ENCODE data around the gene ALKBH2.
"Not testable (repeated sequence)": the region's sequence is repeated elsewhere in the genome, so short reads cannot be mapped to it uniquely, and the experiment has no call there.

The ALKBH2 gene

DNA sequence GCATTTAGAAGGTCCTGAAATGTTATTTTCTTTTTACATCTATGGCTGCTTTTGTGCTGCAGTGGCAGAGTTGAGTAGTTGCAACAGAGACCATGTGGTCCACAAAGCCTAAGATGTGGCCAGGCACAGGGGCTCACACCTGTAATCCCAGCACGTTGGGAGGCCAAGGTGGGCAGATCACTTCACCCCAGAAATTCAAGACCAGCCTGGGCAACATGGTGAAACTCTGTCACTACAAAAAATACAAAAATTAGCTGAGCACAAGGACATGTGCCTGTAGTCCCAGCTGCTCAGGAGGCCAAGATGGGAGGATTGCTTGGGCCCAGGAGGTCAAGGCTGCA is 27.4 kb downstream of the ALKBH2 start:
- DNase-seq: no peak

DNA sequence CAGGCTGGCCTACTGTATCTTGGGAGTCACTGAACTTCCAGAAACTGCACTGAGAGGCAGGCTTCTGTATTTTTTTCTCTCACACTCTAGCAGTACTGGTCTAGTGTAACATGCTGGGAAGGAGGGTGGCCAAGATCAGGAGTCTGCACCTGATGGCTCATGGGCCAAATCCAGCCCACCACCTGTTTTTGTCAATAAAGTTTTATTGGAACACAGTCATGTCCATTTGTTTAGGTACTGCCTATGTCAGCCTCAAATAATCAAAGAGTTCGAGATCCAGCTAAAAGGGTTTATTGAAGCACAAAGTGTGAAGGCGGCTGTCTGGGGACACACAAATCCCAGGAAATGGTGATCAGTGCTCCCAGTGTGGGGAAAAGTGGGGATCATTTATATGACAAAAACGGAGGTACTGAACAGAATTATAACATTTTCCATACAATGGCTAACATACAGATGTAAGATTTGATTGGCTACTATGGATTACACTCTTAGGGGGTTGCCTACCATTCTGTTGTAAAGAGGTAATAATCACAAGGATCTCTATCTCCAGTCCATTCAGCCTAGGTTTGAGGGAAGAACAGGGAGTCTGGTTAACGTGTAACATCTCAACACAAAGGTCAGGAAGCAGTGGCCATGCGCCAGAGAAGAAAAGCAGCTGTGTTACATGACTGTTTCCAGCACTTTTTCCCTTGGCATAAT is 28.0 kb downstream of the ALKBH2 start:
- DNase-seq: no peak

GRCh38 chr12:109064143-109064542 is 29.1 kb downstream of the ALKBH2 start:
- no peak for DNase-seq

DNA sequence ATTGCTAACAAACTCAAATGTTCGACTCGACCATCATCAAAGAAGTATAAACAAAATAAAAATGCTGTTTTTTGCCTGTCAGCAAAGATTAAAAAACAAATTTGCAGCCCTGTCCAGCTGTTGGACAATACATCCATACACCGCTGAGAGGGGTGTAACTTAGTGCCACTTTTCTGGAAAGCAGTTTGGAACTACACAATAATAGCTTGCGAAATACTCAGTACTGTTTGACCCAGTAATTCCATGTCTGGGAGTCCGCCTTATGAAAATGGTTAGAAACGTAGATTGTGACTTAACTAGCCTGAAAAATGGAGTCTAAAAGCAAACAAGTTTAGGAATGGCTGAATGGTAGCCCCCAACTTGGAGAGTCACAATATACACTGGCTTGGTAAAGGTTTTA is 34.5 kb downstream of the ALKBH2 start:
- no peak for DNase-seq

DNA sequence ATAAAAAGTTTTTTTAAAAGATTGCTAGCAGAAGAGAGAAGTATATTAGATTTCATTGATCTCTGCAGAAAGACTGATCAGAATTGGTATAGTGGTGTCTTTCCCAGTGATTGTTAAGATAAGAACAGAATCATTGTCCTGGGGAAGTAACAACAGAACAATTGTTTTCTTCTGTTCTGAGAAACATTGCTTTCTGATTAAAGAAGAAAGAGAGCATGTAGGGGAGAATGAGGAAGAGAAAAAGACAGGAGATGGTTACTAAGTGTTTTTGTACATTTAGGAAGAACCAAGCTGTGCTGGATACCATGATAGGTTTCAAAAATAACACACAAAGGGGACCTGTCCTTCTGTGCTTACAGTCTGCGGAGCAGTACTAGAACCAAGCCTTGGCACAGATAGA is 35.9 kb downstream of the ALKBH2 start:
- no peak for DNase-seq

DNA sequence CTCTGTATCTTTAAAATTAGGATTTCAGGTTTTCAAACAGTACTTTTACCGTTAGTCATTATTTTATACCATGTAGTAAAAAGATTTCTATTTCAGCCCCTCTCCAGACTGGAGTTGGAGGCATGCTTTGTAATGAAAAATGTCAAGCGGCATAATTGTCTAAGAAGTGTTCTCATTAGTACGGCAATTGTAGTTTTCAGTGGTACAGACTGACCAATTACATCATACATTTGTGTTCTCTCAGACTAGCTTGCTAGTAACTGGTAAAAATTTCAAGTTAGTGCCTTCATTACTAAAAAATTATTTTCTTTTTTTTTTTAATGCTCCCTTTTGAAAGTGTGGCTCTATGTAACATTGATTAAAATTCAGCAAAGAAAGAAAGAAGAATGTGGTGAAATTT is 36.4 kb downstream of the ALKBH2 start:
- no peak for DNase-seq

DNA sequence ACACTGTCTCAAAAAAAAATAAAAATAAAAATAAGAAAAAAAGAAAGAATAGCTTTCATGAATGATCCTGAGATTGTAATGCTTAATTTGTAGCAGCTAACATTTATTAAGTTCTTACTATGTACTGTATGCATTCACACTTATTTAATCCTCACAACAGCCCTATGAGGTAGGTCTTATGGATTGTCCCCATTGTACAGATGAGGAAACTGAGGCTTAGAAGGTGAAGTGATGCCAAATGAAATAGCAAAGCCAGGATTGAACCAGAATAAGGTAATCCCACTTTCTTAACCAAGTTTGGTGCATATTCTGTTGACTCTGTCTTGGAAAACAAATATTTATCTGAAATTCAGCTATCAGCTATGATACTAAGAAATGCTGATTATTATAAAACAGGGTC is 38.8 kb downstream of the ALKBH2 start:
- no peak for DNase-seq

- DNase-seq: not testable (repeated sequence)
These were observed 39.2 kb downstream of the ALKBH2 start for GRCh38 chr12:109054124-109054513.

GRCh38 chr12:109053382-109054123 is 39.7 kb downstream of the ALKBH2 start:
- DNase-seq: peak; percentile 77

DNA sequence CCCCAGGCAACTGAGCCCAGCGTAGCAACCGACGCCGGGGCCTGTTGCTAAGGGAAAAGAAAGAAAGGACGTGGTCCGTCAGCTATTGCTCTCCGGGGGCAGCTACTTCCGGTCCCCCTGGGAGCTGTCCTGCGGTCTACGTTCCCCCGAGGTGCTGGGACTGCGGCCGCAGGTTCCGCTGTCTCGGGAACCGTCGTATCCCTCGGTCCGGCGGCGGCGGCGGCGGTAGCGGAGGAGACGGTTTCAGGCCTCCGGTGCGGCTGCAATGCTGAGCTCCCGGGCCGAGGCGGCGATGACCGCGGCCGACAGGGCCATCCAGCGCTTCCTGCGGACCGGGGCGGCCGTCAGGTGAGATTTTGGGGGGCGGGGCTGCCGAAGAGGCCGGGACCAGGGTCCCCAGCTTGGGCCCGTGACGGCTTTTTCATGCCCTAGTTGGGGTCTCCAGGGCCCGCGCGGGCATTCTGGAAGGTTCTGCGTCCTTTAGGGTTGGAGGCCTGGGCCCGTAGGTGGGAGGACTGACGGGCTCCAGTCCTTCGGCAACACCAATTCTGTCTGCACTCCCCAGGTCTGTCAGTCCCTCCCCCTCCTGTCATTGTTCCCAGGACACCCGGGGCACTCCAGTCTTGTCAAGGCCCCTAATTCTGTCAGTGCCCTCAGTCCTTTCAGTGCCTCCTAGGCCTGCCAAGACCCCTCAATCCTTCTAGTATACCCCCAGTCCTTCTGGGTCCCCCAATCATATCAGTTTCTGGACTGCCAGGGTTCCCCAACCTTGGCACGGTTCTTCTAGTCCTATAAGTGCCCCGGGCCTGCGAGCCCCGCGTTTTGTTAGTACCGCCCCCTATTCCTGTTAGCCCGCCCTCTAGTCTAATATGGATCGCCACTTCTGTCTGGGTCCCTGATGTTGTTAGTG is 40.6 kb downstream of the ALKBH2 start, which contains the start of gene USP30:
Gene USP30 (plus strand): TSS at position 163 of the 910 bp plus-strand sequence. CDS start 103 bp downstream, at position 266.
- DNase-seq: peak; percentile 89

DNA sequence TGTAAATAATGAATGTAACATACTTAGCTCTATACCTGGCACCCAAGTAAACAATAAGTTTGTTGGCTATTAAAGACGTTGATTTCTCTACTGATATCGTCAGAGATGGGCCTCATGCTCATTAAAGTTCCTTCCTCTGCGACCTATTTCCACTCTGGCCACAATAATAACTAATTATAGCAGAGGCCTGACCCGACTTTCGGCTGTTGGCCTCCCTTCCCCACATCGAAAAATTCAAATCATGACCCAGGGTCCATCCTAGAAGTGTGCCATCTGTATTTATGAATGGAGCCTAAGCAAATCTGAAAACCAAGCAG is 41.2 kb downstream of the ALKBH2 start:
- no peak for DNase-seq

- not testable (repeated sequence) for DNase-seq
These were observed 43.5 kb downstream of the ALKBH2 start for GRCh38 chr12:109049794-109050193.

DNA sequence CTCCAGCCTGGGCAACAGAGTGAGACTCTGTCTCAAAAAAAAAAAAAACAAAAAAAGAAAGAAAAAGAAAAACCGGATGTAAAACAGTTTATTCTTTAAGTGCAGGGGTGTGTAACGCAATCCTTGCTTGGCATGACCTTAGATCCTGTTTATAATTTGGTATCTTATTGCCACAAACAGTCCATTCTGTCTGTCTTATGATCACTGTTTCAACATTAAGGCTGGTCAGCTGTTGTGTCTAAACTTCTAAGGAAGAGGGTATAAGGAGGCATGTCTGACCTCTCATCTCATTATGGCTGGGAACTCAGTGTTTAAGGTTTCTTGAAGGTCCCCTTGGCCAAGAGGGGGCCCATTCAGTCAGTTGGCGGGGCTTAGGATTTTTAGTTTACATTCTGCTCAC is 44.6 kb downstream of the ALKBH2 start:
- not testable (repeated sequence) for DNase-seq

GRCh38 chr12:109047081-109047805 is 46.0 kb downstream of the ALKBH2 start:
- DNase-seq: no peak

DNA sequence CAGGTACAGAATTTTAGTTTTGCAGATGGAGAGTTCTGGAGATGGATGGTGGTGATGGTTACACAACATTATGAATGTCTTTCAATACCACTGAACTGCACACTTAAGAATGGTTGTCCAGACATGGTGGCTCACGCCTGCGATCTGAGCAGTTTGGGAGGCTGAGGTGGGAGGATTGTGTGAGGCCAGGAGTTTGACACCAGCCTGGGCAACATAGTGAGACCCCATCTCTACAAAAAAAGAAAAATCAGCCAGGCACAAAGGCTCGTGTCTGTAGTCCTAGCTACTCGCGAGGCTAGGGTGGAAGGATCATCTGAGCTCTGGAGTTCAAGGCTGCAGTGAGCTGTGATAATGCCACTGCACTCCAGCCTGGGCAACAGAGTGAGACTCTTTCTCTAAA is 49.0 kb downstream of the ALKBH2 start:
- DNase-seq: no peak
